GM23248 (cell line): ENCODE results near the gene TMEM178B. TPM values are rescaled to one million over a fixed set of nuclear protein-coding genes. Genes with fewer than 3 reads are reported as not detected.

Source experiments
- DNase-seq: peaks from one replicate; pipeline ENCODE4 v3.0.0-alpha.2; 2015
- H2AFZ ChIP-seq: fragments of 200-600 bp; sonication (generic); 2 replicates; pipeline ENCODE4 v1.6.1; 2016; ENCODE audit warnings: antibody characterized with exemption
- H3F3A ChIP-seq: fragments of 200-600 bp; sonication (generic); 2 replicates; pipeline ENCODE4 v1.6.1; 2016; ENCODE audit warnings: mild to moderate bottlenecking, antibody characterized with exemption, mixed run types; ENCODE audit not compliant: insufficient read depth
- H3K27ac ChIP-seq: fragments of 200-600 bp; sonication (generic); 2 replicates; pipeline ENCODE4 v1.5.1; 2016; ENCODE audit warnings: mild to moderate bottlenecking
- H3K27me3 ChIP-seq: fragments of 200-600 bp; sonication (generic); replicated peaks from 2 replicates; pipeline ENCODE4 v1.6.1; 2016; ENCODE audit warnings: mild to moderate bottlenecking; ENCODE audit not compliant: insufficient read depth
- H3K36me3 ChIP-seq: fragments of 200-600 bp; sonication (generic); 2 replicates; pipeline ENCODE4 v1.6.1; 2016; ENCODE audit warnings: low read depth, mild to moderate bottlenecking
- H3K4me1 ChIP-seq: fragments of 200-600 bp; sonication (generic); 2 replicates; pipeline ENCODE4 v1.6.1; 2016; ENCODE audit warnings: mild to moderate bottlenecking; ENCODE audit not compliant: insufficient read depth
- H3K4me2 ChIP-seq: fragments of 200-600 bp; sonication (generic); one replicate; pipeline ENCODE4 v1.6.1; 2016; ENCODE audit warnings: mild to moderate bottlenecking; ENCODE audit not compliant: unreplicated experiment
- H3K4me3 ChIP-seq: fragments of 200-600 bp; sonication (generic); 2 replicates; pipeline ENCODE4 v1.5.1; 2016; ENCODE audit warnings: mild to moderate bottlenecking
- H3K79me2 ChIP-seq: fragments of 200-600 bp; sonication (generic); 2 replicates; pipeline ENCODE4 v1.6.1; 2016; ENCODE audit warnings: mild to moderate bottlenecking; ENCODE audit not compliant: insufficient read depth
- H3K9ac ChIP-seq: fragments of 200-600 bp; sonication (generic); 2 replicates; pipeline ENCODE4 v1.6.1; 2016; ENCODE audit warnings: mild to moderate bottlenecking
- H3K9me2 ChIP-seq: fragments of 200-600 bp; sonication (generic); 2 replicates; pipeline ENCODE4 v1.6.1; 2016; ENCODE audit warnings: mixed run types, mild to moderate bottlenecking, moderate library complexity; ENCODE audit not compliant: insufficient read depth
- H3K9me3 ChIP-seq: fragments of 200-600 bp; sonication (generic); one replicate; pipeline ENCODE4 v1.6.1; 2017; ENCODE audit warnings: low read depth
- H4K20me1 ChIP-seq: fragments of 200-600 bp; sonication (generic); 2 replicates; pipeline ENCODE4 v1.6.0; 2016; ENCODE audit not compliant: insufficient read depth
- EZH2 ChIP-seq: fragments of 200-600 bp; sonication (generic); IDR thresholded peaks from 2 replicates; pipeline ENCODE4 v1.6.1; 2018; ENCODE audit warnings: antibody characterized with exemption, mild to moderate bottlenecking; ENCODE audit not compliant: insufficient read depth, poor library complexity, severe bottlenecking
- EZH2phosphoT487 ChIP-seq: fragments of 200-600 bp; sonication (generic); IDR thresholded peaks from 2 replicates; pipeline ENCODE4 v1.6.1; 2018; ENCODE audit warnings: antibody characterized with exemption, moderate library complexity, mild to moderate bottlenecking, low read depth; ENCODE audit not compliant: insufficient read depth
- WGBS, 2 experiments: methylation state at CpG; one replicate each; pipeline ENCODE4 v1.1.6; 2015 to 2017; ENCODE audit warnings: low lambda C conversion rate in 2 of 2, low coverage in 1 of 2; ENCODE audit errors: missing lambda C conversion rate in 2 of 2; 5-methylcytosine and 5-hydroxymethylcytosine counted together
- in situ Hi-C: fragments of 300-500 bp; cut with MboI; formaldehyde crosslinking; loops from 2 replicates; pipeline ENCODE4 v1.15.0; 2020
- polyA plus RNA-seq: library from polyadenylated mRNA; unstranded; fragments of >200 nt; fragmentation: Nextera tagmentation; extraction: Ambion mirVana; gene quantifications from 2 replicates; pipeline ENCODE4 v1.2.1, GENCODE V29; 2016
- total RNA-seq: library from RNA; depleted of rRNA; stranded (reverse); fragments of >200 nt; shearing (Covaris generic); gene quantifications from 2 replicates; pipeline ENCODE4 v1.2.3, GENCODE V29; 2014

TMEM178B gene
- total and polyA plus RNA-seq, 2 experiments from 2014 or later, result 0.05 to 0.22 TPM

- Histone ChIP-seq H2AFZ (no peak overlapping the region), H3K36me3 (no peaks in the 10 kb centered on the region), H4K20me1 (no peaks in the 10 kb centered on the region), H3K4me2 (no peak overlapping the region), H3K79me2 (no peaks in the 10 kb centered on the region), H3K9me2 (no peaks in the 10 kb centered on the region), H3K27me3 (no peaks in the 10 kb centered on the region), H3K9ac (no peak overlapping the region), H3K4me1 (no peaks in the 10 kb centered on the region), H3K9me3 (no peaks in the 10 kb centered on the region), H3F3A (no peaks in the 10 kb centered on the region), H3K27ac (no peak overlapping the region), H3K4me3 (no peak overlapping the region)
- in situ Hi-C loops, result no loop called here
- TF ChIP-seq EZH2 (no peak), EZH2phosphoT487 (no peak)
- WGBS, 2 experiments, result 7 to 8% methylated on average over 10 of the region's 10 CpGs
- DNase-seq, result no peak
These were observed 164.9 kb downstream of the TMEM178B start for GRCh38 chr7:141238596-141239243.

- Histone ChIP-seq H3K4me2 (no peak overlapping the region), H3K27ac (no peak overlapping the region), H3K9me3 (no peaks in the 10 kb centered on the region), H3K27me3 (no peaks in the 10 kb centered on the region), H3K9me2 (no peaks in the 10 kb centered on the region), H3K79me2 (no peaks in the 10 kb centered on the region), H2AFZ (no peak overlapping the region), H4K20me1 (no peaks in the 10 kb centered on the region), H3K4me1 (no peaks in the 10 kb centered on the region), H3K9ac (no peak overlapping the region), H3K36me3 (no peaks in the 10 kb centered on the region), H3F3A (no peaks in the 10 kb centered on the region), H3K4me3 (no peak overlapping the region)
- TF ChIP-seq EZH2 (no peak), EZH2phosphoT487 (no peak)
- in situ Hi-C loops, result no loop called here
- no peak for DNase-seq
- WGBS, 2 experiments, result 17 to 43% methylated on average over 2 of the region's 2 CpGs
These were observed 165.8 kb downstream of the TMEM178B start for GRCh38 chr7:141239661-141240060.

- Histone ChIP-seq H3K9me2 (no peaks in the 10 kb centered on the region), H3K4me3 (no peak overlapping the region), H3K27me3 (no peaks in the 10 kb centered on the region), H3K9me3 (no peaks in the 10 kb centered on the region), H3K79me2 (no peaks in the 10 kb centered on the region), H4K20me1 (no peaks in the 10 kb centered on the region), H3K36me3 (no peaks in the 10 kb centered on the region), H3K27ac (no peak overlapping the region), H3K9ac (no peak overlapping the region), H2AFZ (no peak overlapping the region), H3K4me2 (no peak overlapping the region), H3K4me1 (no peaks in the 10 kb centered on the region), H3F3A (no peaks in the 10 kb centered on the region)
- no peak for TF ChIP-seq EZH2phosphoT487
- no peak for TF ChIP-seq EZH2
- DNase-seq, result no peak
- in situ Hi-C loops, result no loop called here
- WGBS, 2 experiments, result 25 to 38% methylated on average over 5 of the region's 5 CpGs
These were observed 168.7 kb downstream of the TMEM178B start for GRCh38 chr7:141242568-141242967.

- H3K9me2 ChIP-seq, result no peaks in the 10 kb centered on the region
- WGBS, 2 experiments, result 12 to 16% methylated on average over 8 of the region's 8 CpGs
- H3K9me3 ChIP-seq, result no peaks in the 10 kb centered on the region
- no peak overlapping the region for H3K4me2 ChIP-seq
- no peaks in the 10 kb centered on the region for H3K4me1 ChIP-seq
- H3K27ac ChIP-seq, result no peak overlapping the region
- H3K79me2 ChIP-seq, result no peaks in the 10 kb centered on the region
- in situ Hi-C loops, result no loop called here
- no peaks in the 10 kb centered on the region for H4K20me1 ChIP-seq
- TF ChIP-seq EZH2, result no peak
- no peak for TF ChIP-seq EZH2phosphoT487
- H3K27me3 ChIP-seq, result no peaks in the 10 kb centered on the region
- H3K4me3 ChIP-seq, result no peak overlapping the region
- DNase-seq, result no peak
- H3F3A ChIP-seq, result no peaks in the 10 kb centered on the region
- H3K36me3 ChIP-seq, result no peaks in the 10 kb centered on the region
- H3K9ac ChIP-seq, result no peak overlapping the region
- H2AFZ ChIP-seq, result no peak overlapping the region
These were observed 169.5 kb downstream of the TMEM178B start for GRCh38 chr7:141243368-141243767.

GRCh38 chr7:141244435-141244834, 170.6 kb downstream of the TMEM178B start:
- TF ChIP-seq EZH2phosphoT487, result no peak
- TF ChIP-seq EZH2, result no peak
- DNase-seq, result no peak

More at GRCh38 chr7:141244435-141244834, 170.6 kb downstream of the TMEM178B start:
- Histone ChIP-seq H3K27me3 (no peaks in the 10 kb centered on the region), H3K27ac (no peak overlapping the region), H3K79me2 (no peaks in the 10 kb centered on the region), H3K4me1 (no peaks in the 10 kb centered on the region), H3K4me2 (no peak overlapping the region), H2AFZ (no peak overlapping the region), H3K4me3 (no peak overlapping the region), H3K36me3 (no peaks in the 10 kb centered on the region), H3K9me3 (no peaks in the 10 kb centered on the region), H3F3A (no peaks in the 10 kb centered on the region), H3K9me2 (no peaks in the 10 kb centered on the region), H4K20me1 (no peaks in the 10 kb centered on the region), H3K9ac (no peak overlapping the region)
- in situ Hi-C loops, result no loop called here
- WGBS, 2 experiments, result 5 to 8% methylated on average over 6 of the region's 6 CpGs
